HepG2 (cell line): ENCODE results near the gene PTH1R. TPM values are rescaled to one million over a fixed set of nuclear protein-coding genes. Genes with fewer than 3 reads are reported as not detected.

Source experiments
- BCL6 ChIP-seq: IDR thresholded peaks from 2 replicates; pipeline ENCODE4 v1.6.1; 2016; ENCODE audit warnings: missing genetic modification reagents, missing compliant biosample characterization
- FOXM1 ChIP-seq: sonication (generic); formaldehyde crosslinking; IDR thresholded peaks from 2 replicates; pipeline ENCODE4 v1.5.0; 2020; ENCODE audit warnings: missing genetic modification reagents
- HHEX ChIP-seq: IDR thresholded peaks from 2 replicates; pipeline ENCODE4 v1.6.1; 2016; ENCODE audit warnings: control low read depth
- IKZF4 ChIP-seq: sonication (generic); formaldehyde crosslinking; IDR thresholded peaks from 2 replicates; pipeline ENCODE4 v1.5.1; 2020; ENCODE audit warnings: borderline replicate concordance, mild to moderate bottlenecking, low read depth, missing genetic modification reagents; ENCODE audit errors: not compliant biosample characterization
- KDM3A ChIP-seq: IDR thresholded peaks from 2 replicates; pipeline ENCODE4 v1.6.1; 2018; ENCODE audit warnings: low read depth, missing compliant biosample characterization
- NCOA2 ChIP-seq: sonication (generic); formaldehyde crosslinking; IDR thresholded peaks from 2 replicates; pipeline ENCODE4 v1.8.0; 2022; ENCODE audit warnings: inconsistent platforms
- NFE2L2 ChIP-seq: fragments of 150-350 bp; IDR thresholded peaks from 2 replicates; pipeline ENCODE4 v1.6.1; 2014; ENCODE audit warnings: low read length
- RARA ChIP-seq: IDR thresholded peaks from 2 replicates; pipeline ENCODE4 v1.6.1; 2016; ENCODE audit warnings: missing genetic modification reagents, missing compliant biosample characterization
- SALL2 ChIP-seq: sonication (generic); formaldehyde crosslinking; IDR thresholded peaks from 2 replicates; pipeline ENCODE4 v1.8.1; 2023; ENCODE audit warnings: mild to moderate bottlenecking, missing genetic modification reagents, inconsistent platforms
- SUZ12 ChIP-seq: fragments of 150-350 bp; IDR thresholded peaks from 2 replicates; pipeline ENCODE4 v1.6.1; 2014; ENCODE audit warnings: low read depth, low read length
- THAP11 ChIP-seq: IDR thresholded peaks from 2 replicates; pipeline ENCODE4 v1.6.1; 2016; ENCODE audit warnings: missing biosample characterization, missing genetic modification reagents
- XRCC5 ChIP-seq: fragments of 200-400 bp; formaldehyde crosslinking; optimal IDR thresholded peaks from 2 replicates; pipeline ENCODE3; 2017; ENCODE audit warnings: mild to moderate bottlenecking, low read length
- ZNF230 ChIP-seq: sonication (generic); formaldehyde crosslinking; IDR thresholded peaks from 2 replicates; pipeline ENCODE4 v1.4.0; 2020; ENCODE audit warnings: mild to moderate bottlenecking, missing genetic modification reagents
- ZNF460 ChIP-seq: sonication (generic); formaldehyde crosslinking; IDR thresholded peaks from 2 replicates; pipeline ENCODE4 v1.5.1; 2020; ENCODE audit warnings: missing genetic modification reagents, mild to moderate bottlenecking, borderline replicate concordance
- ZNF616 ChIP-seq: sonication (generic); formaldehyde crosslinking; IDR thresholded peaks from 2 replicates; pipeline ENCODE4 v1.5.0; 2020; ENCODE audit warnings: low read depth, mild to moderate bottlenecking, missing genetic modification reagents
- polyA plus RNA-seq, 8 experiments: library from polyadenylated mRNA; depleted of rRNA in 3 of 8; stranded (reverse) in 7 of 8; unstranded in 1 of 8; fragments of >200 nt; fragmentation: Illumina TruSeq in 4 of 8; extraction: Trizol in 4 of 8; gene quantifications; 2 replicates each; pipeline versions ENCODE4 v1.2.1 to v1.2.3, GENCODE V29; 2011 to 2016; ENCODE audit warnings: low read depth in 4 of 8, missing spikeins in 1 of 8, mixed read lengths in 1 of 8; ENCODE audit not compliant: insufficient read depth in 1 of 8
- total RNA-seq, 5 experiments: library from RNA; depleted of rRNA; stranded (reverse); fragments of >200 nt; fragmentation: Illumina TruSeq; extraction: Trizol; gene quantifications; 2 replicates each; pipeline ENCODE4 v1.2.3, GENCODE V29; 2016; ENCODE audit warnings: low read depth in 1 of 5
- TF ChIP-seq, protein P1 (sequence below): IDR thresholded peaks from 2 replicates; pipeline ENCODE4 v1.6.1; 2016; ENCODE audit warnings: mild to moderate bottlenecking, missing biosample characterization, missing genetic modification reagents
- TF ChIP-seq, protein P2 (sequence below): sonication (generic); formaldehyde crosslinking; IDR thresholded peaks from 2 replicates; pipeline ENCODE4 v1.5.0; 2020; ENCODE audit warnings: missing genetic modification reagents
- TF ChIP-seq, protein P3 (sequence below): sonication (generic); formaldehyde crosslinking; IDR thresholded peaks from 2 replicates; pipeline ENCODE4 v1.4.0; 2020; ENCODE audit warnings: missing genetic modification reagents
- TF ChIP-seq, protein P4 (sequence below): sonication (generic); formaldehyde crosslinking; IDR thresholded peaks from 2 replicates; pipeline ENCODE4 v1.4.0; 2020; ENCODE audit warnings: mild to moderate bottlenecking, missing genetic modification reagents, borderline replicate concordance

Gene PTH1R
- total and polyA plus RNA-seq, 2 of the 13 experiments (the other 11 are each of a cell fraction or from before 2014, with no cell fraction given) = not detected

DNA sequence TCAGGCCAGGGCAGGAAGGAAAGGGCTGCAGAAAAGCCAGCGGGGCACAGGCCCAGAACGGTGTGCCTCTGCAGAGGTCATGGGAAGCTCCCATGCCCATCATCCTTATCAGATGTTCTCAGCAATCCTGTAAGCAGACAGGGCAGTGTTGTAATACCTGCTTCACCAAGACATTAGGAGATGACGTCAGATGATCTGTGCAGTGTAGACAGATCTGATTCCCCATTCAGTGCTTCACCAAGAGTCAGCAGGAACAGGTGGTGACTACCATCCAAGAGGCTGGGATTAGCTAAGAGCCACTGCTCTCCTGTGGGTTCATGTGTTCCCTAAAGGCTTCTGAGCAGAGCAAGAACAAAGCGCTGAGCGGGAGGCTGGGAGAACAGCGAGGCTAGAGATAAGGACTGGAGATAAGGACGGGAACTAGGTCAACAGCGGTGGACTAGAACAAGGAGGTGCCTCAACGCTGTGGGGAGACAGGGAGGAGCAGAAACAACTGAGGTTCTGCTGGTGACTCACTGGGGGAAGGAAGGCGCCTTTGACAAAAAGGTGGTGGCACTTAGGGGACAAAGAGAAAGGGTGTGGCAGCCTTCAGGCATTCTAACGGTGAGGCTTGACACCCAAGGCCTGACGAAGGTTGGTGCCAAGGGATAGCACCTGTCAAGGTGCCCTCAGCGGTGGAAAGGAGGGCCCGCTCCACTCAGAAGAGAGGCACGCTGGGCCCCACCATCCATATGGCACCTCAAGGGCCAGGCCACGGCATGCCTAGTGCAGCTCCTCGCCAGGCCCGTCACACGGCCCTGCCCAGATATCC is 70.7 kb downstream of the PTH1R start (continued):
- TF ChIP-seq KDM3A (0 out of 2 replicates have a peak, but pooled peaks have one; percentile 27), NFE2L2 (no peak), XRCC5 (peak; percentile 59), FOXM1 (CRISPR knock-in tag) (no peak), RARA (peak; percentile 89), NCOA2 (CRISPR knock-in tag) (peak; percentile 75; the same call in 1 of the 2 replicates), SUZ12 (no peak), BCL6 (CRISPR knock-in tag) (peak; percentile 78), ZNF616 (CRISPR knock-in tag) (no peak), IKZF4 (CRISPR knock-in tag) (peak; percentile 38), THAP11 (CRISPR knock-in tag) (peak; percentile 40; the same call in 1 of the 2 replicates), SALL2 (0 out of 2 replicates have a peak, but pooled peaks have one; percentile 28), HHEX (no peak), ZNF460 (no peak), ZNF230 (CRISPR knock-in tag) (no peak)
- TF ChIP-seq, protein P1, sequence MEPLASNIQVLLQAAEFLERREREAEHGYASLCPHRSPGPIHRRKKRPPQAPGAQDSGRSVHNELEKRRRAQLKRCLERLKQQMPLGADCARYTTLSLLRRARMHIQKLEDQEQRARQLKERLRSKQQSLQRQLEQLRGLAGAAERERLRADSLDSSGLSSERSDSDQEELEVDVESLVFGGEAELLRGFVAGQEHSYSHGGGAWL (CRISPR knock-in tag) = no peak
- TF ChIP-seq, protein P2, sequence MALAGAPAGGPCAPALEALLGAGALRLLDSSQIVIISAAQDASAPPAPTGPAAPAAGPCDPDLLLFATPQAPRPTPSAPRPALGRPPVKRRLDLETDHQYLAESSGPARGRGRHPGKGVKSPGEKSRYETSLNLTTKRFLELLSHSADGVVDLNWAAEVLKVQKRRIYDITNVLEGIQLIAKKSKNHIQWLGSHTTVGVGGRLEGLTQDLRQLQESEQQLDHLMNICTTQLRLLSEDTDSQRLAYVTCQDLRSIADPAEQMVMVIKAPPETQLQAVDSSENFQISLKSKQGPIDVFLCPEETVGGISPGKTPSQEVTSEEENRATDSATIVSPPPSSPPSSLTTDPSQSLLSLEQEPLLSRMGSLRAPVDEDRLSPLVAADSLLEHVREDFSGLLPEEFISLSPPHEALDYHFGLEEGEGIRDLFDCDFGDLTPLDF (CRISPR knock-in tag) = no peak
- TF ChIP-seq, protein P3, sequence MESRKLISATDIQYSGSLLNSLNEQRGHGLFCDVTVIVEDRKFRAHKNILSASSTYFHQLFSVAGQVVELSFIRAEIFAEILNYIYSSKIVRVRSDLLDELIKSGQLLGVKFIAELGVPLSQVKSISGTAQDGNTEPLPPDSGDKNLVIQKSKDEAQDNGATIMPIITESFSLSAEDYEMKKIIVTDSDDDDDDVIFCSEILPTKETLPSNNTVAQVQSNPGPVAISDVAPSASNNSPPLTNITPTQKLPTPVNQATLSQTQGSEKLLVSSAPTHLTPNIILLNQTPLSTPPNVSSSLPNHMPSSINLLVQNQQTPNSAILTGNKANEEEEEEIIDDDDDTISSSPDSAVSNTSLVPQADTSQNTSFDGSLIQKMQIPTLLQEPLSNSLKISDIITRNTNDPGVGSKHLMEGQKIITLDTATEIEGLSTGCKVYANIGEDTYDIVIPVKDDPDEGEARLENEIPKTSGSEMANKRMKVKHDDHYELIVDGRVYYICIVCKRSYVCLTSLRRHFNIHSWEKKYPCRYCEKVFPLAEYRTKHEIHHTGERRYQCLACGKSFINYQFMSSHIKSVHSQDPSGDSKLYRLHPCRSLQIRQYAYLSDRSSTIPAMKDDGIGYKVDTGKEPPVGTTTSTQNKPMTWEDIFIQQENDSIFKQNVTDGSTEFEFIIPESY (CRISPR knock-in tag) = no peak; the same call in 1 of the 2 replicates
- TF ChIP-seq, protein P4, sequence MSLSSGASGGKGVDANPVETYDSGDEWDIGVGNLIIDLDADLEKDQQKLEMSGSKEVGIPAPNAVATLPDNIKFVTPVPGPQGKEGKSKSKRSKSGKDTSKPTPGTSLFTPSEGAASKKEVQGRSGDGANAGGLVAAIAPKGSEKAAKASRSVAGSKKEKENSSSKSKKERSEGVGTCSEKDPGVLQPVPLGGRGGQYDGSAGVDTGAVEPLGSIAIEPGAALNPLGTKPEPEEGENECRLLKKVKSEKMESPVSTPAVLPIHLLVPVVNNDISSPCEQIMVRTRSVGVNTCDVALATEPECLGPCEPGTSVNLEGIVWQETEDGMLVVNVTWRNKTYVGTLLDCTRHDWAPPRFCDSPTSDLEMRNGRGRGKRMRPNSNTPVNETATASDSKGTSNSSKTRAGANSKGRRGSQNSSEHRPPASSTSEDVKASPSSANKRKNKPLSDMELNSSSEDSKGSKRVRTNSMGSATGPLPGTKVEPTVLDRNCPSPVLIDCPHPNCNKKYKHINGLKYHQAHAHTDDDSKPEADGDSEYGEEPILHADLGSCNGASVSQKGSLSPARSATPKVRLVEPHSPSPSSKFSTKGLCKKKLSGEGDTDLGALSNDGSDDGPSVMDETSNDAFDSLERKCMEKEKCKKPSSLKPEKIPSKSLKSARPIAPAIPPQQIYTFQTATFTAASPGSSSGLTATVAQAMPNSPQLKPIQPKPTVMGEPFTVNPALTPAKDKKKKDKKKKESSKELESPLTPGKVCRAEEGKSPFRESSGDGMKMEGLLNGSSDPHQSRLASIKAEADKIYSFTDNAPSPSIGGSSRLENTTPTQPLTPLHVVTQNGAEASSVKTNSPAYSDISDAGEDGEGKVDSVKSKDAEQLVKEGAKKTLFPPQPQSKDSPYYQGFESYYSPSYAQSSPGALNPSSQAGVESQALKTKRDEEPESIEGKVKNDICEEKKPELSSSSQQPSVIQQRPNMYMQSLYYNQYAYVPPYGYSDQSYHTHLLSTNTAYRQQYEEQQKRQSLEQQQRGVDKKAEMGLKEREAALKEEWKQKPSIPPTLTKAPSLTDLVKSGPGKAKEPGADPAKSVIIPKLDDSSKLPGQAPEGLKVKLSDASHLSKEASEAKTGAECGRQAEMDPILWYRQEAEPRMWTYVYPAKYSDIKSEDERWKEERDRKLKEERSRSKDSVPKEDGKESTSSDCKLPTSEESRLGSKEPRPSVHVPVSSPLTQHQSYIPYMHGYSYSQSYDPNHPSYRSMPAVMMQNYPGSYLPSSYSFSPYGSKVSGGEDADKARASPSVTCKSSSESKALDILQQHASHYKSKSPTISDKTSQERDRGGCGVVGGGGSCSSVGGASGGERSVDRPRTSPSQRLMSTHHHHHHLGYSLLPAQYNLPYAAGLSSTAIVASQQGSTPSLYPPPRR = no peak
